Large intestine (tissue), 3 donors: ENCODE results near the gene PKP1. TPM values are rescaled to one million over a fixed set of nuclear protein-coding genes. Genes with fewer than 3 reads are reported as not detected.

Experiments
- DNase-seq, 2 donors: peaks; one replicate each; pipeline versions ENCODE4 v3.0.0 to v3.0.0-alpha.2; 2013
- H3K27ac ChIP-seq: one replicate; pipeline ENCODE4 v1.5.1; 2013; ENCODE audit warnings: low read length
- H3K27me3 ChIP-seq: 2 replicates; pipeline ENCODE4 v1.6.1; 2013; ENCODE audit warnings: low read length; ENCODE audit not compliant: control insufficient read depth, insufficient read depth
- H3K36me3 ChIP-seq: 2 replicates; pipeline ENCODE4 v1.6.1; 2013; ENCODE audit warnings: low read length; ENCODE audit not compliant: control insufficient read depth, insufficient read depth
- H3K4me1 ChIP-seq: one replicate; pipeline ENCODE4 v1.6.1; 2013; ENCODE audit warnings: low read length; ENCODE audit not compliant: control insufficient read depth, insufficient read depth
- H3K4me3 ChIP-seq: one replicate; pipeline ENCODE4 v1.5.1; 2013; ENCODE audit warnings: low read length
- H3K9me3 ChIP-seq: one replicate; pipeline ENCODE4 v1.6.1; 2013; ENCODE audit warnings: mild to moderate bottlenecking, low read depth, low read length, moderate library complexity; ENCODE audit not compliant: control insufficient read depth
- whole genome bisulfite sequencing: methylation state at CpG from one replicate; pipeline ENCODE4 v1.1.5; 2013; ENCODE audit warnings: low lambda C conversion rate; ENCODE audit not compliant: insufficient coverage; 5-methylcytosine and 5-hydroxymethylcytosine counted together
- polyA plus RNA-seq: library from polyadenylated mRNA; unstranded; fragments of 120-200 nt; gene quantifications from one replicate; pipeline ENCODE4 v1.2.1, GENCODE V29; 2013

Gene PKP1
- polyA plus RNA-seq, 1 donor = 0.45 TPM

- no CpG with 5 or more reads among the region's 7 CpGs for WGBS
- no peak overlapping the region for H3K27ac ChIP-seq
- DNase-seq = no peak
- no peaks in the 10 kb centered on the region for H3K4me1 ChIP-seq
- no peak overlapping the region for H3K4me3 ChIP-seq
- peaks cover 49% of the 10 kb centered on the region for H3K27me3 ChIP-seq
- no peaks in the 10 kb centered on the region for H3K9me3 ChIP-seq
- no peaks in the 10 kb centered on the region for H3K36me3 ChIP-seq
Measured at GRCh38 chr1:201269281-201269680, 14.0 kb upstream of the PKP1 start.

- no CpG with 5 or more reads among the region's 6 CpGs for WGBS
- Histone ChIP-seq H3K9me3 (no peaks in the 10 kb centered on the region), H3K27ac (no peak overlapping the region), H3K4me3 (no peak overlapping the region), H3K27me3 (peaks cover 45% of the 10 kb centered on the region), H3K4me1 (no peaks in the 10 kb centered on the region), H3K36me3 (no peaks in the 10 kb centered on the region)
- no peak for DNase-seq
Measured at GRCh38 chr1:201269900-201270410, 13.4 kb upstream of the PKP1 start.

- DNase-seq = no peak
- WGBS = 40% methylated on average over 1 of the region's 6 CpGs
- H3K36me3 ChIP-seq = no peaks in the 10 kb centered on the region
- H3K4me1 ChIP-seq = no peaks in the 10 kb centered on the region
- no peaks in the 10 kb centered on the region for H3K9me3 ChIP-seq
- no peak overlapping the region for H3K27ac ChIP-seq
- no peak overlapping the region for H3K4me3 ChIP-seq
- H3K27me3 ChIP-seq = peaks cover 44% of the 10 kb centered on the region
Measured at GRCh38 chr1:201270616-201271390, 12.5 kb upstream of the PKP1 start.

GRCh38 chr1:201272799-201273198, 10.5 kb upstream of the PKP1 start:
- Histone ChIP-seq H3K27me3 (peaks cover 36% of the 10 kb centered on the region), H3K36me3 (no peaks in the 10 kb centered on the region), H3K27ac (no peak overlapping the region), H3K4me1 (no peaks in the 10 kb centered on the region), H3K4me3 (no peak overlapping the region), H3K9me3 (no peaks in the 10 kb centered on the region)
- WGBS = no CpG with 5 or more reads among the region's 10 CpGs
- no peak for DNase-seq

GRCh38 chr1:201274616-201275252, 8.6 kb upstream of the PKP1 start:
- Histone ChIP-seq H3K36me3 (no peaks in the 10 kb centered on the region), H3K27ac (no peak overlapping the region), H3K4me1 (no peaks in the 10 kb centered on the region), H3K4me3 (no peak overlapping the region), H3K27me3 (peaks cover 30% of the 10 kb centered on the region), H3K9me3 (no peaks in the 10 kb centered on the region)
- no peak for DNase-seq
- no CpG with 5 or more reads among the region's 12 CpGs for WGBS

GRCh38 chr1:201275253-201275666, 8.0 kb upstream of the PKP1 start:
- no CpG with 5 or more reads among the region's 15 CpGs for WGBS
- Histone ChIP-seq H3K9me3 (no peaks in the 10 kb centered on the region), H3K4me3 (no peak overlapping the region), H3K27me3 (peaks cover 30% of the 10 kb centered on the region), H3K4me1 (no peaks in the 10 kb centered on the region), H3K36me3 (no peaks in the 10 kb centered on the region), H3K27ac (no peak overlapping the region)
- no peak for DNase-seq

- H3K27ac ChIP-seq = no peak overlapping the region
- peaks cover 32% of the 10 kb centered on the region for H3K27me3 ChIP-seq
- no peaks in the 10 kb centered on the region for H3K36me3 ChIP-seq
- no peaks in the 10 kb centered on the region for H3K9me3 ChIP-seq
- H3K4me1 ChIP-seq = no peaks in the 10 kb centered on the region
- no peak overlapping the region for H3K4me3 ChIP-seq
- no CpG with 5 or more reads among the region's 6 CpGs for WGBS
- no peak for DNase-seq
Measured at GRCh38 chr1:201276891-201277290, 6.4 kb upstream of the PKP1 start.

- no peaks in the 10 kb centered on the region for H3K36me3 ChIP-seq
- no peak overlapping the region for H3K27ac ChIP-seq
- no peak overlapping the region for H3K4me3 ChIP-seq
- H3K9me3 ChIP-seq = no peaks in the 10 kb centered on the region
- H3K4me1 ChIP-seq = no peaks in the 10 kb centered on the region
- no CpG with 5 or more reads among the region's 4 CpGs for WGBS
- H3K27me3 ChIP-seq = peaks cover 34% of the 10 kb centered on the region
- no peak for DNase-seq
Measured at GRCh38 chr1:201277441-201277840, 5.9 kb upstream of the PKP1 start.

GRCh38 chr1:201279313-201279712, 4.0 kb upstream of the PKP1 start:
- peaks cover 6% of the 10 kb centered on the region for H3K4me1 ChIP-seq
- peaks cover 9% of the 10 kb centered on the region for H3K9me3 ChIP-seq
- peaks cover 52% of the 10 kb centered on the region for H3K27me3 ChIP-seq
- no peak for DNase-seq
- H3K4me3 ChIP-seq = no peak overlapping the region
- no peaks in the 10 kb centered on the region for H3K36me3 ChIP-seq
- no peak overlapping the region for H3K27ac ChIP-seq
- WGBS = 20% methylated on average over 1 of the region's 8 CpGs

GRCh38 chr1:201280884-201281283, 2.4 kb upstream of the PKP1 start:
- peaks cover 67% of the 10 kb centered on the region for H3K27me3 ChIP-seq
- peaks cover 6% of the 10 kb centered on the region for H3K4me1 ChIP-seq
- no peak overlapping the region for H3K4me3 ChIP-seq
- H3K9me3 ChIP-seq = peaks cover 11% of the 10 kb centered on the region
- DNase-seq = no peak
- H3K27ac ChIP-seq = no peak overlapping the region
- no peaks in the 10 kb centered on the region for H3K36me3 ChIP-seq
- WGBS = no CpG with 5 or more reads among the region's 5 CpGs
